Stimulated activated CD8-positive, alpha-beta memory T cell treated with anti-CD3 and anti-CD28 coated beads, Interleukin-4, amount 100 ng/mL, for 24 hours (primary cell): Measurements from ENCODE around the gene LEMD3.

Experiments used
- DNase-seq: peaks from one replicate; pipeline ENCODE4 v3.0.0-alpha.2; 2020; ENCODE audit warnings: low read depth

Gene LEMD3

DNA sequence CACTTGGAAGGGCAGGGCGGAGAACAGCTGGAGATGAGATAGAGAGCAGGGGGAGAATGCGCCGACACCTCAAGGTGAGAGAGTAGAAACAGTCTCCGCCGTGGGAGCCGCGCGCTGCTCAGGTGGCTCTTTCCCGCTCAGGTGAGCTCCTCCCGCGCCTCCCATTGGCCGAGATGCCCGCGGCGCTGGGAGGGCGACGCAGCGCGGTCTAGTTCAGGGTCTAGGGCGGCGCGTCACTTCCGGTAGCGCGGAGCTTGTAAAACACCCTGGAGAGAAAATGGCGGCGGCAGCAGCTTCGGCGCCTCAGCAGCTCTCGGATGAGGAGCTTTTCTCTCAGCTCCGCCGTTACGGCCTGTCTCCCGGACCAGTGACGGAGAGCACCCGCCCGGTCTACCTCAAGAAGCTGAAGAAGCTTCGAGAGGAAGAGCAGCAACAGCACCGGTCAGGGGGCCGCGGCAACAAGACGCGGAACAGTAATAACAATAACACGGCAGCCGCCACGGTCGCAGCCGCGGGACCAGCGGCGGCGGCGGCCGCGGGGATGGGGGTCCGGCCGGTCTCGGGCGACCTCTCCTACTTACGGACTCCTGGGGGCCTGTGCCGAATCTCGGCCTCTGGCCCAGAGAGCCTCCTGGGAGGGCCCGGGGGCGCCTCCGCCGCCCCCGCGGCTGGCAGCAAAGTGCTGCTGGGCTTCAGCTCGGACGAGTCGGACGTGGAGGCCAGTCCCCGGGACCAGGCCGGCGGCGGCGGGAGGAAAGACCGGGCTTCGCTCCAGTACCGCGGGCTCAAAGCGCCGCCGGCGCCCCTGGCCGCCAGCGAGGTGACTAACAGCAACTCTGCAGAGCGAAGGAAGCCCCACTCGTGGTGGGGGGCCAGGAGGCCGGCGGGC is at the start of gene LEMD3:
Gene LEMD3 (plus strand): TSS at position 264 of the 889 bp plus-strand sequence. CDS start 14 bp downstream, at position 278.
- peak; percentile 87 for DNase-seq

- no peak for DNase-seq
These were observed 48.1 kb upstream of the LEMD3 start, which contains the start of gene WIF1 for GRCh38 chr12:65121049-65121955. TSS of gene WIF1 (minus strand) at chr12:65121305. CDS start at chr12:65121191, 114 bp downstream.

- DNase-seq = no peak
These were observed 47.4 kb upstream of the LEMD3 start for GRCh38 chr12:65121956-65122469.

GRCh38 chr12:65122703-65123102 is 46.7 kb upstream of the LEMD3 start:
- DNase-seq = no peak

DNA sequence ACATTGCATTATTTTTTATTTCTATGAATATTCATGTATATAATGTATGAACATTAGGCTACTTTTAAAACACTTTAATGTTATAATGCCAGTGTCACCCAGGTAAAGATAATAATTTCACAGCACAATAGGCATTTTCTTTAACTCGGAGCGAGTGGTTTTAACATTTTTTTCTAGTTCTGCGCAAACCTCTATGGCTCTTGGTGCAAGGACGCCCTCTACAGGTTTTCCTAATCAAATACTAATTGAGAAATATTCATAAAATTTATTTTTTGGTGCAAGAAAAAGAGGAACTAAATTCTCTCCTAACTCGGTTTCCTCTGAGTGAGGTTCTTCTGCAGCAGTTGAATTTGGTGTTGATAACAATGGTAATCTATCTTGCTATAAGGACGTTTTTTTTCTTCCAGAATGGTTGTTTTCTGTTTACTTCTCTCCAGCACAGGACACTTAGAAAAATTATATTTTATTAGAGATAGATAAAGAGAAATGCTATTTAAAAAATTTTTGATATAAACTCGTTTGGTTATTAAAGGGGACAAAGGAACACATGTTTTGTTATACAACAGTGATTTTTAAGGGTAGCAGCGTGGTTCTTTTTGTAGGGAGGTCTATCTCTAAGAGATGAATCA is 45.8 kb upstream of the LEMD3 start:
- no peak for DNase-seq

DNA sequence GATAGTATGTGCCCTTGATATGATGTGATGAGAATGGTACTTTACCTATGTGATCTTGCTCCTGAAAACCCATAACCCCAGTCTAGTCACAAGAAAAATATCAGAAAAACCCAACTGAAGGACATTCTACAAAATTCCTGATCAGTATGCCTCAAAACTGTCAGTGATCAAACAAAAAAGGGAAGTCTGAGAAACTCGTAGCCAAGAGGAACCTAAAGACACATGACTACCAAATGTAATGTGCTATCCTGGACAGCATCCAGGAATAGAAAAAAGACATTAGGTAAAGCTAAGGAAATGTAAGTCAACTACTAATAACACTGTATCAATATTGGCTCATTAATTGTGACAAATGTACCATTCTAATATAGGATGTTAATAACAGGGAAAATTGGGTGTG is 44.1 kb upstream of the LEMD3 start:
- DNase-seq = no peak

- no peak for DNase-seq
These were observed 43.4 kb upstream of the LEMD3 start for GRCh38 chr12:65125975-65126374.

GRCh38 chr12:65126482-65126881 is 42.9 kb upstream of the LEMD3 start:
- no peak for DNase-seq

DNA sequence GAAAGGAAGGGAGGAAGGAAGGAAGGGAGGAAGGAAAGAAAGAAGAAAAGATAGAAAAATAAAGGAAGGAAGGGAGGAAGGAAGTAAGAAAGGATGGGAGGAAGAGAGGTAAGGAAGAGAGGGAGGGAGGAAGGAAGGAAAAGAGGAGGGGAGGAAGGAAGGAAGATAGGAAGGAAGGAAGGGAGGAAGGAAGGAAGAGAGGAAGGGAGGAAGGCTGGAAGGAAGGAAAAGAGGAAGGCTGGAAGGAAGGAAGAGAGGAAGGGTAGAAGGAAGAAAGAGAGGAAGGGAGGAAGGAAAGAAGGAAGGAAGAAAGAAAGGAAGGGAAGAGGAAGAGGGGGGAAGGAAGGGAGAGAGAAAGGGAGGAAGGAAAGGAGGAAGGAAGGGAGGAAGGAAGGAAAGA is 35.5 kb upstream of the LEMD3 start:
- DNase-seq = no peak

DNA sequence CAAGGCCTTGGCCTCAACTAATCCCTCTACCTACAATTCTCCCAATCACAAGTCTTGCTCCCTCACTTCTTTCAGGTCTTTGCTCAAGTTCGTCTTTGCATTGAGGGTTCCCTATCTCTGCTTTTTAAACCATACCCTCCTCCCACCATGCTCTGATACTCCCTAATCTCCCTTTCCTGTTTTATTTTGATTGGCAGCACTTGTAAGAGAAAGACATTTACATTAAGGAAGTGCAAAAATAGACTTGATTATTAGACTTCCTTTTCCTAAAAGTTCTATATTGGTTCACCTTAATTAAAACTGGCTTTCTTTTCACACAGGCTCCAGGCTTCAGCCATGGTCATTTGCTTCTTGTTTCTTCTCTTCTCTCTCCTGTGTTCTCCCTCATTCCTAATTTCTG is 30.0 kb upstream of the LEMD3 start:
- DNase-seq = no peak

DNA sequence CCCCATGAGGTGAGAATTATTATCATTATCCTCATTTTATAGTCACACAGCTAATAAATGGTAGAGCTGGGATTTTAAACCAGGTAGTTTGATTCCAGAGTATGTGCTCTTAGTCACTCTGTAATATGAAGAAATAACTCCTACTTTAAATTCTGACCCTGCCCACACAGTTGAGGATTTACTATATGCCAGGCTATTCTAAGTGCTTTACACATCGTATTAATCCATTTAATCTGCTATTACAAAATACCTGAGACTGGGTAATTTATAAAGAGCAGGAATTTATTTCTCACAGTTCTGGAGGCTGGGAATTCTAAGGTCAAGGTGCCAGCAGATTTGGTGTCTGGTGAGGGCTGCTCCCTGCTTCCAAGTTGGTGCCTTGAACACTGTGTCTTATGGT is 28.6 kb upstream of the LEMD3 start:
- DNase-seq = no peak

DNA sequence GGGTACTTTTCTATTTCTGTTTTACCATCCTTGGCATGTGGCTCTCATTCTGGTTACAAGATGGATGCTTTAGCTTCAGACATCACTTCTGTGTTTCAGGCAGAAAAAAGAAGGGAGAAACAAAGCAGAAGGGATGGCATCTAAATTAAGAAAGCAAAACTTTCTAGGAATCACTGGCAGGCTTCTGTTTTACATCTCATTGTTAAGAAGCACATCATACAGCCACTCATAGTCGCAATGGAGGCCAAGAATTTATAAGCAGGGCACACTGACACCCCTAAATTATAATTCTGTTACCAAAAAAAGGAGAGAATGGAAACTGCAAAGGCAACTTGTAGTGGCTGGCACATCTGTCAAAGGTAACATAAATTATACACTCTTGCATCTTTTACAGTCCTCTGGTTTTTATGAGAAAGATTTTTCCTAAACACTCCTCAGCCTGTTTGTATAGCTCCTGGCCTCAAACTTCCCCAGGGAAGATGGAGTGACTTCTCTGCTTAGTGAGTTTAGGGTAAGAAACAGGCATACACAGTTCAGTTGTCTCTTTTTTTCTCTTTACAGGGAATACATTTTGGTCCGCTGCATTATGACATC is 22.0 kb upstream of the LEMD3 start:
- DNase-seq = no peak

DNA sequence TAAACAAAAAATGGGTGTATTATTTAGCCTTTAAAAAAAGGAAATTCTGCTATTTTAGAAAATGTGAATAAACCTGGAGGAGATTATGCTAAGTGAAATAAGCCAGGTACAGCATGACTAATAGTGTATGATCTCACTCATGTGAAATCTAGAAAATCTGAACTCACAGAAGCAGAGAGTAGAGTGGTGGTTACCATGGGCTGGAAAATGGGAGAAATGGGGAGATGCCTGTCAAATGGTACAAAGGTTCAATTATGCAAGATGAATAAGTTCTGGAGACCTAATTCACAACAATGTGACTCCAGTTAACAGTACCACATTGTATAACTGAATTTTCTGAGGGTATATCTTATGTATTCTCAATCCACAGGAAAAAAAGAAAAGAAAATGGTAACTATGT is 17.4 kb upstream of the LEMD3 start:
- DNase-seq = no peak

DNA sequence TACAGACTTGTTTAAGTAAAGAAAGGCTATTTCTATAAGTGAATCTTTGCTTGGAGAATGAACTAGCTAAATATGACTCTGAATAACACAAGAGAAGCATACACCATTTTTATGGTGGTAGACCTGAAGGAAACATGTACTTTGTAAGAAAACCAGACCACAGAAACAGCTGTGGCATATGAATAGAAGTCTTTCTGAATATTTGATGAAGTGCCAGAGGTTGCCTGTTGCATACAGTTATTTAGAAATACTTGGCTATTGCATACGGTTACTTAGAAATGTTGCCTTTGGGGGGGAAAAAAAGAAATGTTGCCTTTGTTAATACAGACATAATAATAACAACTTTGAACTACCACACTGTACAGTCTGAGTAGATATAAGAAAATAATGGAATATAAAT is 16.8 kb upstream of the LEMD3 start:
- DNase-seq = no peak

DNA sequence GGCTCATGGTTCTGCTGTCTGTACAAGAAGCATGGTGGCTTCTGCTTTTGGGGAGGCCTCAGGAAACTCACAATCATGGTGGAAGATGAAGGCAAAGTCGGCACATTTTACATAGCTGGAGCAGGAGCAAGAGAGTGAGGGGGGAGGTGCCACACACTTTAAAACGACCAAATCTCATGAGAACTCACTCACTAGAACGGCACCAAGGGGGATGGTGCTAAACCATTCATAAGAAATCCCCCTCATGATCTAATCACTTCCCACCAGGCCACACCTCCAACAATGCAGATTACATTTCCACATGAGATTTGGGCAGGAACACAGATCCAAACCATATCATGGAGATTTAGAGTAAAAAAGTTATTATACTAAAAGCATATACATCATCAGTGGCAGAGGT is 13.6 kb upstream of the LEMD3 start:
- no peak for DNase-seq

DNA sequence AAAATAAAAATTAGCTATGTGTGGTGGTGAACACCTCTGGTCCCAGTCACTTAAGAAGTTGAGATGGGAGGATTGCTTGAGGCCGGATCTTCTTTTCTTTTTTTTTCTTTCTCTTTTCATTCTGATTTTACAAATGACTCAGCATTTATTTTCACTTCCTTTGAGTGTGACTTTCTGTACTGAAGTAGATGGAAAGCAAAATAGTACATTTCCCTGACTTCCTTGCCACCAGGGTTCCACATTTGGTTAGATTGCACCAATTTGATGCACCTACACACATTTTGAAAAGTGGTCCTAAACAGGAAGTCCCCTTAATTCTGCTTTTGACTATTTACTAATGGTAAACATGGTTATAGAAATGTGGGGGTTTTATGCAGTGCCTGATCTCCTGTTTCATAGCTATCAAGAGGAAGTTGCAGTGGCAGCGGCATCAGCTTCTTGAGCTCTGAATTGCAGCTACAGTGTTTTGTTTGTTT is 13.0 kb upstream of the LEMD3 start:
- DNase-seq = no peak

DNA sequence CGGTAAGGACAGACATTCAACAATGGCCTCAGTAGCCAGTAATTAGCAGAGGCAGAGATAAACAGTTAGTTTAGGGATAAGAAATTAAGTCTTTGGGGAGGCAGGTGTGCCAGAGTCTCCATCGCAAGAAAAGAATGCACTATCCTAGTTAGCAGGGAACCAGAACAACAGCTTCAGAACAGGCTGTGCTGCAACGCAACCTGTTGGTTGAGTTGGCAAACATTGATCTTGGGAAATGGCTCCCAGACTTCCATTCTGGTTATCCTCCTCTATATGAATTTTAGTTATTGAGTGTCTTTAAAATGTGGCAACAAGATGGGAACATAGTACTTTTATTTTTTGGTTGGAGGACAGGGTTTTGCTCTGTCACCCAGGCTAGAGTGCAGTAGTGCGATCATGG is 12.3 kb upstream of the LEMD3 start:
- DNase-seq = no peak

DNA sequence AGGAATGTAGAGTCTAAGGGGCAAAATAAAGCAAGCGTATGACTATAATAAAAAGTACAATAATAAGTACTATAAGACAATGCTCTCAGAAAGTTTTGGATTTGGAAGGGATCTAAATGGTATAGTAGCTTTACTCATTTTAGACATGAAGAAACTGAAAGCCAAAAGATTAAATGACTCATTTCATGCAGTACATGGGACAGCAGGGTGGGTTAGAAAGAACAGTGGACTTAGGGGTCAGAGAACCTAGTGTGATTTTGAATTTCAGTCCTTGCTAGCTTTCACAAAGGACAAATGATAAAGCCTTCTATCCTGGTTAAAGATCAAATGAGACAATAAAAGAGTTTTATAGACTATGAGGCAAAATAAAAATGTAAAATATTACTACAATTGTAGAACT is 6.8 kb upstream of the LEMD3 start:
- no peak for DNase-seq

GRCh38 chr12:65164244-65164643 is 5.1 kb upstream of the LEMD3 start:
- DNase-seq = no peak

GRCh38 chr12:65164774-65165173 is 4.6 kb upstream of the LEMD3 start:
- DNase-seq = no peak

DNA sequence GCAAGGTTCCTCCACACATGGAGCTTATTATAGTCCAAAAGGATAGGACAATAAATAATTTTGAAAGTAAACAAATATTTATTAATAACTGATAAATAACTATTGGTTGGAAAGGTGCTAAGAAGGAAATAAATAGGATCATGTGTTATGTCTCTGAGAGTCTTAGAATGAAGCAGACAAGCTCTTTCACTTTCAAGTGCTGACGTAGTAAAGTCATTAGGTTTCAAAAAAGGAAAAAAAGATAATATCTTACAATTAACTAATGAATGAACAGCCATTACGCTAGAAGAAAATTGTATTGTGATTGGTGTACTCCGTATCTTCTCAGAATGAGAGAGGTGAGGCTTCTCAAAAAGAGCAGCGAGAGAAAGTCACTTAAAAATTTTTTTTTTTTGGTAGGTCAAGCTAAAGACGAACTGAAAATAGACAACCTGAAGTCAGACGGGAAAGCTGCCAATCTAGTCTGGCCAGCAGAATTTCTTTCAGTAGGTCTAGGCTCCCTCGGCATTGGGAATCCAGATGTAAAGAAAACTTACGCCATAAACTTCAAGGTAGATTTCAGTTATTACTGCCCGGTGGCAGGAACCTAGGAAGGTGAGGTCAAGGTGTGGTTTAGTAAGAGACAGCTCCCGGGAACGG is 583 bp upstream of the LEMD3 start:
- no peak for DNase-seq
